AG04450 (cell line): ENCODE data around the gene AVPI1. TPM values are rescaled to one million over a fixed set of nuclear protein-coding genes. Genes with fewer than 3 reads are reported as not detected.
A peak's percentile ranks its signal among the peaks of the same experiment; 100 is the strongest.
"Not testable (repeated sequence)": the region's sequence is repeated elsewhere in the genome, so short reads cannot be mapped to it uniquely, and the experiment has no call there.

Experiments used
- CTCF ChIA-PET: fragments of 300-600, 350-600 bp; formaldehyde crosslinking; extraction: SDS; loops from one replicate; lab custom pipeline; 2022; ENCODE audit warnings: antibody characterized with exemption, inconsistent platforms; lab: Charles Lee
- POLR2A ChIA-PET: fragments of 350-600 bp; formaldehyde crosslinking; extraction: SDS; loops from one replicate; lab custom pipeline; 2021; ENCODE audit warnings: antibody characterized with exemption, inconsistent platforms; lab: Yijun Ruan, JAX
- DNase-seq: peaks from one replicate; pipeline ENCODE4 v3.0.0-alpha.2; 2011; ENCODE audit warnings: low read depth, low spot score
- H3K27ac ChIP-seq: one replicate; pipeline ENCODE4 v1.5.1; 2012; ENCODE audit warnings: low read depth, low read length, control low read depth
- H3K27me3 ChIP-seq: one replicate; pipeline ENCODE4 v1.6.0; 2012; ENCODE audit warnings: low read length; ENCODE audit not compliant: control insufficient read depth, insufficient read depth
- H3K4me3 ChIP-seq: 2 replicates; pipeline ENCODE4 v1.5.1; 2011; ENCODE audit warnings: mild to moderate bottlenecking, low read depth, low read length, control low read depth
- H3K9me3 ChIP-seq: 2 replicates; pipeline ENCODE4 v1.5.1; 2012; ENCODE audit warnings: low read length; ENCODE audit not compliant: control insufficient read depth, insufficient read depth
- polyA plus RNA-seq: library from polyadenylated mRNA; depleted of rRNA; stranded (reverse); fragments of >200 nt; gene quantifications from 2 replicates; pipeline ENCODE4 v1.2.3, GENCODE V29; 2011
- TF ChIP-seq, protein P1 (sequence below): IDR thresholded peaks from 2 replicates; pipeline ENCODE4 v1.5.1; 2011; ENCODE audit warnings: low read depth, low read length, control low read depth, inconsistent platforms

The AVPI1 gene
- polyA plus RNA-seq, 1 experiment, result 26.5 TPM

DNA sequence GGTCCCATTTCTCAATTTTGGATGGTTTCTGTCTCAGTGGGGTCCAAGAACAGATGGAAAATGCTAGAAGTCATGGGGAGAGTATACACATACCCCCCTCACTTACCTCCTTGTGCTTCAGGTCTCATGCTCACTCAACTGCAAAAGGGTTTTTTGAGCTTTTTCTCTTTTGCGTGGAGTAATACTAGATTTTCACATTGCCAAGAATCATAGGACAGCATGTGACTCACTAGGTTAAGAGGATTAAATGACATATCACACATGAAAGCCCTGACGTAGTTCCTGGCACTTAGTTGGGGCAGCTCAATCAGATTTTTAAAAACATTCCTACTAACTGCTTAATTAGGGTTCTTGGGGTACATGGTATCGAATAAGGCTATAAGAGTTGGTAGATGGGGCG is 42.1 kb downstream of the AVPI1 start:
- TF ChIP-seq, protein P1, sequence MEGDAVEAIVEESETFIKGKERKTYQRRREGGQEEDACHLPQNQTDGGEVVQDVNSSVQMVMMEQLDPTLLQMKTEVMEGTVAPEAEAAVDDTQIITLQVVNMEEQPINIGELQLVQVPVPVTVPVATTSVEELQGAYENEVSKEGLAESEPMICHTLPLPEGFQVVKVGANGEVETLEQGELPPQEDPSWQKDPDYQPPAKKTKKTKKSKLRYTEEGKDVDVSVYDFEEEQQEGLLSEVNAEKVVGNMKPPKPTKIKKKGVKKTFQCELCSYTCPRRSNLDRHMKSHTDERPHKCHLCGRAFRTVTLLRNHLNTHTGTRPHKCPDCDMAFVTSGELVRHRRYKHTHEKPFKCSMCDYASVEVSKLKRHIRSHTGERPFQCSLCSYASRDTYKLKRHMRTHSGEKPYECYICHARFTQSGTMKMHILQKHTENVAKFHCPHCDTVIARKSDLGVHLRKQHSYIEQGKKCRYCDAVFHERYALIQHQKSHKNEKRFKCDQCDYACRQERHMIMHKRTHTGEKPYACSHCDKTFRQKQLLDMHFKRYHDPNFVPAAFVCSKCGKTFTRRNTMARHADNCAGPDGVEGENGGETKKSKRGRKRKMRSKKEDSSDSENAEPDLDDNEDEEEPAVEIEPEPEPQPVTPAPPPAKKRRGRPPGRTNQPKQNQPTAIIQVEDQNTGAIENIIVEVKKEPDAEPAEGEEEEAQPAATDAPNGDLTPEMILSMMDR, result no peak
- POLR2A ChIA-PET, result no interaction called here
- no peaks in the 10 kb centered on the region for H3K27me3 ChIP-seq
- H3K4me3 ChIP-seq, result no peak overlapping the region
- no peaks in the 10 kb centered on the region; the same call in 1 of the 2 replicates for H3K9me3 ChIP-seq
- CTCF ChIA-PET, result interaction anchor here (0.7 to 1.4 kb wide), 2 partner anchors 32 to 33 kb away, joined by 3 to 6 read pairs; no protein-coding TSS in a partner anchor
- H3K27ac ChIP-seq, result no peak overlapping the region
- no peak for DNase-seq

DNA sequence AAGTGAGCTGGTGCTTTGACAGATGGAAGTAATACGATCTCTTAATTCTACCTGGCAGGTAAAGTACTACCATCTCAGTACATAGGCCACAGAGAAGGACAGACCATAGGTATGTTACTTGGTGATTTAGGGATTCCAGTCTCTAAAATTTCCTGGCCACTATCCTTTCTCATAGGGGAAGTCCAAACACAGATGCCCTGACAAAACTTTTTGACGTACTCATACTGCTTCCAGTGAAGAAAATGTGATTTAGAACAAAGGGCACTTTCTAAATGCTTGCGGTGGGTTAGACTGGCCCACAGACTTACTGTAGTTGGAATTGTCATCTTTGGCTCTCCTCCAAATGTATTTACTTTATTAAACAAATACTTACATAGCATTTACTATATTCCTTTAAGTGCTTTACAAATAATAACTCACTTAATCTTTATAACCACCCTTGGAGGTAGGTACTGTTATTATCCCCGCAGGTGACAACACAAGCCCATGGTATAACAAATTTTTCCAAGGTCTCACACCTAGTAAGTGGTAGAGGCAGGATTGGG is 43.5 kb downstream of the AVPI1 start:
- CTCF ChIA-PET, result interaction anchor here (1.3 to 1.4 kb wide), 2 partner anchors 31 to 33 kb away, joined by 3 to 6 read pairs; no protein-coding TSS in a partner anchor
- Histone ChIP-seq H3K27me3 (no peaks in the 10 kb centered on the region), H3K9me3 (no peaks in the 10 kb centered on the region; the same call in 1 of the 2 replicates), H3K4me3 (no peak overlapping the region), H3K27ac (no peak overlapping the region)
- POLR2A ChIA-PET, result no interaction called here
- no peak for DNase-seq
- TF ChIP-seq, protein P1, result no peak

DNA sequence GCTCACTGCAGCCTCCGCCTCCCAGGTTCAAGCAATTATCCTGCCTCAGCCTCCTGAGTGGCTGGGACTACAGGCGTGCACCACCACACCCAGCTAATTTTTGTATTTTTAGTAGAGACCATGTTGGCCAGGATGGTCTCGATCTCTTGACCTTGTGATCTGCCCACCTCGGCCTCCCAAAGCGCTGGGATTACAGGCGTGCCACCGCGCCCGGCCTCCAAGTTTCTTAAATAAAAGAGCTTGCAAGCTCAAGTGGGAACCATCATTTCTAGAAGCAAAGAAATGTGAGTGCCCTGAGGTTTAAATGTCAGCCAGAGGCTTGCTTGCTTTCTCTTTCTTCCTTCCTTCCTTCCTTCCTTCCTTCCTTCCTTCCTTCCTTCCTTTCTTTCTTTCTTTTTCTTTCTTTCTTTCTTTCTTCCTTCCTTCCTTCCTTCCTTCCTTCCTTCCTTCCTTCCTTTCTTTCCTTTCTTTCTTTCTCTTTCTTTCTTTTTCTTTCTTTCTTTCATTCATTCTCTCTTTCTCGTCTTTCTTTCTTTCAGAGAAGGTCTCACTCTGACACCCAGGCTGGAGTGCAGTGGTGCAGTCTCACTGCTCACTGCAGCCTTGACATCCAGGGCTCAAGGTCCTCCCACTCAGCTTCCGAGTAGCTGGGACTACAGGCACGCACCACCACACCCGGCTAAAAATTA is 44.4 kb downstream of the AVPI1 start:
- ChIA-PET POLR2A (interaction anchor here (3.0 kb wide), 1 partner anchor 44 kb away, joined by 19 read pairs; the partner anchor contains the start of gene AVPI1), CTCF (interaction anchor here (0.6 to 1.3 kb wide), 2 partner anchors 11 to 30 kb away, joined by 3 to 4 read pairs; no protein-coding TSS in a partner anchor)
- not testable (repeated sequence) for H3K4me3 ChIP-seq, H3K27me3 ChIP-seq, H3K9me3 ChIP-seq, H3K27ac ChIP-seq, DNase-seq

DNA sequence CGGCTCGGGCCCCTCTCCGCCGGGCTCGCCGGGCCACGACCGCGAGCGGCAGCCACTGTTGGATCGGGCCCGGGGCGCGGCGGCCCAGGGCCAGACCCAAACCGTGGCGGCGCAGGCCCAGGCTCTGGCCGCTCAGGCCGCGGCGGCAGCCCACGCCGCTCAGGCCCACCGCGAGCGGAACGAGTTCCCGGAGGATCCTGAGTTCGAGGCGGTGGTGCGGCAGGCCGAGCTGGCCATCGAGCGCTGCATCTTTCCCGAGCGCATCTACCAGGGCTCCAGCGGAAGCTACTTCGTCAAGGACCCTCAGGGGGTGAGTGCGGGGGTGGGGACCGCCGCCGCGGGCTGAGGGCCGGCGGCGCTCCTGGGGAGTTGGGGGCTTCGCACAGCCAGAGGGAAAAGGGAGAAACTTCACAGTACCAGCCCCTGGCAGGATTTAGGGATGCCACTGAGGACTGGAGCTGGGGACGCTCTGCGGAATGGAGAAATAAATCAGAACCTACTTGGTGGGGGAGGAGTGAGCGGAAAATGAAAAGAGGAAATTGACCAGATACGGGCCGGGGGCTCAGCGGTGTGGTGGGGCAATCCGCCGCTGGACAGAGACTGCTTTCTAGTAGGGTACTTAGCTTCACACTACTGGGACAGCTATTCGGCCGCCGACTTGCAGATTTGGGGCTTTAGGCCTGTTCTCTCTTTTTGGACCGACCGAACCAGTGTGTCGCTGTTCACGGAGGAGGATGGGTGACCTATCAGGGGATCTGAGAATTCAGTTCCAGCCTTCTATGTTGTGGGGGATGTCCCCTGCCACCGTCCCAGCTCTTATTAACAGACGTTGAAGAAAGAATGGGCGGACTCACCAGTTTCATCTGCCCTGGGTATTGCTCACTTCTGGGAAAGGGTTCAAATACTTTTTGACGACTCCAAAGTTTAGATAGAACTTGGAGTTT is 45.9 kb downstream of the AVPI1 start:
- peak; percentile 24 for DNase-seq
- ChIA-PET POLR2A (interaction anchor here (0.5 to 3.0 kb wide), 5 partner anchors 8 to 73 kb away, joined by 3 to 19 read pairs (median 5); partner anchors contain the start of genes AVPI1 and MARVELD1), CTCF (interaction anchor here (0.8 to 2.0 kb wide), 4 partner anchors 28 to 141 kb away, joined by 3 to 10 read pairs (median 3); partner anchors contain the start of gene ANKRD2)
- TF ChIP-seq, protein P1, result no peak
- no peaks in the 10 kb centered on the region; the same call in 1 of the 2 replicates for H3K9me3 ChIP-seq
- no peaks in the 10 kb centered on the region for H3K27me3 ChIP-seq
- H3K27ac ChIP-seq, result peak overlapping the region; percentile 73
- peak overlapping the region; percentile 83 for H3K4me3 ChIP-seq
